H1 (cell line): Measurements from ENCODE around the gene KLHL1. TPM values are rescaled to one million over a fixed set of nuclear protein-coding genes. Genes with fewer than 3 reads are reported as not detected.

Experiments
- CTCF ChIA-PET: fragments of 300-600 bp; sonication (Branson Sonifier 250); formaldehyde crosslinking; loops from one replicate; lab custom pipeline; 2021; ENCODE audit not compliant: partially characterized antibody; lab: Charles Lee
- POLR2A ChIA-PET: fragments of 300-600 bp; sonication (Branson Sonifier 250); formaldehyde crosslinking; loops from one replicate; lab custom pipeline; 2021; ENCODE audit warnings: inconsistent platforms; ENCODE audit not compliant: partially characterized antibody; lab: Charles Lee
- DNase-seq, 2 experiments: peaks; one replicate each; pipeline versions ENCODE4 v3.0.0 to v3.0.0-alpha.2; 2010 to 2022; ENCODE audit warnings: low spot score in 2 of 2, low read depth in 1 of 2, mixed read lengths in 1 of 2
- FAIRE-seq: peaks from 2 replicates; lab custom pipeline; 2011; peaks lifted over from hg19 to GRCh38; lab: Jason Lieb, UNC
- H2AFZ ChIP-seq: 2 replicates; pipeline ENCODE4 v1.8.1; 2012; ENCODE audit warnings: low read length, inconsistent platforms
- H2AK5ac ChIP-seq: 2 replicates; pipeline ENCODE4 v1.6.1; 2013; ENCODE audit warnings: low read depth, low read length
- H2BK120ac ChIP-seq: replicated peaks from 2 replicates; pipeline ENCODE3; 2013; ENCODE audit warnings: low read depth, low read length, inconsistent platforms
- H2BK12ac ChIP-seq: 2 replicates; pipeline ENCODE4 v1.6.1; 2013; ENCODE audit warnings: low read depth, low read length
- H2BK15ac ChIP-seq: 2 replicates; pipeline ENCODE4 v1.6.1; 2013; ENCODE audit warnings: low read length
- H2BK20ac ChIP-seq: 2 replicates; pipeline ENCODE4 v1.6.1; 2013; ENCODE audit warnings: low read length
- H2BK5ac ChIP-seq: 2 replicates; pipeline ENCODE4 v1.6.1; 2013; ENCODE audit warnings: low read depth, low read length
- H3K14ac ChIP-seq: 2 replicates; pipeline ENCODE4 v1.6.1; 2013; ENCODE audit warnings: inconsistent platforms; ENCODE audit not compliant: insufficient read length
- H3K18ac ChIP-seq: 2 replicates; pipeline ENCODE4 v1.6.1; 2013; ENCODE audit warnings: low read length; ENCODE audit errors: extremely low read depth
- H3K23ac ChIP-seq: 2 replicates; pipeline ENCODE4 v1.6.1; 2013; ENCODE audit warnings: inconsistent platforms; ENCODE audit not compliant: insufficient read length
- H3K23me2 ChIP-seq: 2 replicates; pipeline ENCODE4 v1.6.1; 2013; ENCODE audit warnings: low read depth, low read length
- H3K27ac ChIP-seq: 2 replicates; pipeline ENCODE4 v1.6.1; 2011; ENCODE audit warnings: low read depth, low read length, inconsistent platforms
- H3K27me3 ChIP-seq, 4 experiments: replicated peaks in 1 of 4; 1 replicate in 1 of 4; 2 replicates in 3 of 4; pipeline versions ENCODE4 v1.6.1 to v1.8.1; 2011 to 2013; ENCODE audit warnings: low read length in 3 of 4, mild to moderate bottlenecking in 3 of 4, inconsistent platforms in 2 of 4, mixed read lengths in 2 of 4, moderate library complexity in 1 of 4; ENCODE audit not compliant: control insufficient read depth in 3 of 4, insufficient read depth in 3 of 4; ENCODE audit errors: extremely low read depth in 1 of 4
- H3K36me3 ChIP-seq, 4 experiments: 2 replicates each; pipeline versions ENCODE4 v1.6.1 to v1.8.1; 2011 to 2013; ENCODE audit warnings: mild to moderate bottlenecking in 4 of 4, low read length in 3 of 4, moderate library complexity in 2 of 4, control low read depth in 1 of 4, inconsistent platforms in 1 of 4; ENCODE audit not compliant: insufficient read depth in 4 of 4, control insufficient read depth in 2 of 4
- H3K4ac ChIP-seq: replicated peaks from 2 replicates; pipeline ENCODE3; 2013; ENCODE audit warnings: low read length, low read depth, mixed read lengths, inconsistent platforms; ENCODE audit not compliant: insufficient read length
- H3K4me1 ChIP-seq, 4 experiments: replicated peaks in 1 of 4; 1 replicate in 1 of 4; 2 replicates in 3 of 4; pipeline versions ENCODE4 v1.6.1 to v1.8.1; 2011 to 2013; ENCODE audit warnings: low read length in 3 of 4, inconsistent platforms in 2 of 4, mixed read lengths in 1 of 4; ENCODE audit not compliant: insufficient read depth in 4 of 4, control insufficient read depth in 3 of 4
- H3K4me2 ChIP-seq, 2 experiments: 2 replicates each; pipeline versions ENCODE4 v1.6.1 to v1.8.1; 2011 to 2013; ENCODE audit warnings: low read depth in 2 of 2, low read length in 2 of 2, control low read depth in 1 of 2, inconsistent platforms in 1 of 2, mild to moderate bottlenecking in 1 of 2; ENCODE audit not compliant: insufficient read depth in 1 of 2
- H3K4me3 ChIP-seq, 4 experiments: fragments of 200-600, 300-600 bp in 1 of 4; sonication (generic), shearing (Covaris generic), sonication (Bioruptor Twin) in 1 of 4; 2 replicates each; pipeline versions ENCODE4 v1.5.1 to v1.8.1; 2011 to 2016; ENCODE audit warnings: low read length in 4 of 4, low read depth in 3 of 4, control low read depth in 2 of 4, inconsistent platforms in 2 of 4, mild to moderate bottlenecking in 2 of 4, mixed read lengths in 1 of 4, moderate library complexity in 1 of 4; ENCODE audit not compliant: insufficient read depth in 2 of 4; ENCODE audit errors: extremely low read depth in 1 of 4
- H3K56ac ChIP-seq: replicated peaks from 2 replicates; pipeline ENCODE3; 2013; ENCODE audit warnings: low read depth, mild to moderate bottlenecking, mixed read lengths, low read length, inconsistent platforms; ENCODE audit not compliant: insufficient read length
- H3K79me1 ChIP-seq: 2 replicates; pipeline ENCODE4 v1.6.1; 2013; ENCODE audit warnings: low read depth, low read length, control low read depth
- H3K79me2 ChIP-seq, 2 experiments: 2 replicates each; pipeline versions ENCODE4 v1.6.1 to v1.8.1; 2012 to 2013; ENCODE audit warnings: low read length in 2 of 2, mild to moderate bottlenecking in 2 of 2, inconsistent platforms in 1 of 2; ENCODE audit not compliant: insufficient read depth in 2 of 2, control insufficient read depth in 1 of 2
- H3K9ac ChIP-seq, 4 experiments: replicated peaks in 1 of 4; 1 replicate in 1 of 4; 2 replicates in 3 of 4; pipeline versions ENCODE4 v1.6.1 to v1.8.1; 2011 to 2013; ENCODE audit warnings: low read depth in 3 of 4, low read length in 3 of 4, control low read depth in 2 of 4, mild to moderate bottlenecking in 2 of 4, moderate library complexity in 2 of 4, inconsistent platforms in 1 of 4; ENCODE audit errors: extremely low read depth in 1 of 4
- H3K9me3 ChIP-seq, 2 experiments: 2 replicates each; pipeline versions ENCODE4 v1.6.1 to v1.8.1; 2012 to 2013; ENCODE audit warnings: mild to moderate bottlenecking in 2 of 2, moderate library complexity in 2 of 2, control low read depth in 1 of 2, inconsistent platforms in 1 of 2, low read depth in 1 of 2, low read length in 1 of 2, mixed read lengths in 1 of 2; ENCODE audit not compliant: insufficient read depth in 2 of 2
- H4K20me1 ChIP-seq, 2 experiments: replicated peaks in 1 of 2; 2 replicates each; pipeline versions ENCODE3 to v1.8.1; 2011 to 2013; ENCODE audit warnings: inconsistent platforms in 2 of 2, low read length in 2 of 2, mild to moderate bottlenecking in 1 of 2; ENCODE audit not compliant: insufficient read depth in 2 of 2, control insufficient read depth in 1 of 2
- H4K5ac ChIP-seq: 2 replicates; pipeline ENCODE4 v1.6.1; 2013; ENCODE audit warnings: low read length, low read depth, mixed read lengths, inconsistent platforms; ENCODE audit not compliant: insufficient read length
- H4K8ac ChIP-seq: 2 replicates; pipeline ENCODE4 v1.8.0; 2013; ENCODE audit warnings: mild to moderate bottlenecking, moderate library complexity, low read length, inconsistent platforms; ENCODE audit not compliant: insufficient read depth; ENCODE audit errors: extremely low read depth
- H4K91ac ChIP-seq: replicated peaks from 2 replicates; pipeline ENCODE3; 2013; ENCODE audit warnings: low read length, mixed read lengths, inconsistent platforms; ENCODE audit not compliant: insufficient read length
- ATF3 ChIP-seq: IDR thresholded peaks from 2 replicates; pipeline ENCODE4 v1.6.1; 2011; ENCODE audit warnings: low read depth, mild to moderate bottlenecking, low read length; ENCODE audit not compliant: insufficient read depth
- EP300 ChIP-seq, 2 experiments: IDR thresholded peaks; 1 replicate in 1 of 2; 2 replicates in 1 of 2; pipeline ENCODE4 v1.6.1; 2011 to 2012; ENCODE audit warnings: low read depth in 2 of 2, low read length in 2 of 2, mild to moderate bottlenecking in 2 of 2, borderline replicate concordance in 1 of 2, inconsistent platforms in 1 of 2, moderate library complexity in 1 of 2
- EZH2 ChIP-seq: fragments of 200-600 bp; sonication (generic); IDR thresholded peaks from 2 replicates; pipeline ENCODE4 v1.7.1; 2012; ENCODE audit warnings: low read depth, mild to moderate bottlenecking, moderate library complexity, low read length, inconsistent platforms; ENCODE audit not compliant: severe bottlenecking
- GTF2F1 ChIP-seq: IDR thresholded peaks from 2 replicates; pipeline ENCODE4 v1.6.1; 2012; ENCODE audit warnings: low read depth, low read length, improper control_type of control experiment, borderline replicate concordance
- KDM1A ChIP-seq: fragments of 200-600, 300-600 bp; sonication (generic); IDR thresholded peaks from 2 replicates; pipeline ENCODE4 v1.7.1; 2016; ENCODE audit warnings: mild to moderate bottlenecking, low read length, borderline replicate concordance
- KDM4A ChIP-seq: IDR thresholded peaks from one replicate; pipeline ENCODE4 v1.7.1; 2012; ENCODE audit warnings: low read depth, mild to moderate bottlenecking, moderate library complexity, low read length, inconsistent platforms; ENCODE audit not compliant: severe bottlenecking
- KDM5A ChIP-seq: fragments of 200-600 bp; IDR thresholded peaks from 2 replicates; pipeline ENCODE4 v1.7.1; 2012; ENCODE audit warnings: mild to moderate bottlenecking, low read length, inconsistent platforms, mixed read lengths
- MAFK ChIP-seq: IDR thresholded peaks from 2 replicates; pipeline ENCODE4 v1.6.1; 2012; ENCODE audit warnings: low read depth, mild to moderate bottlenecking, improper control_type of control experiment, low read length
- NRF1 ChIP-seq: IDR thresholded peaks from 2 replicates; pipeline ENCODE4 v1.6.1; 2011; ENCODE audit warnings: mild to moderate bottlenecking, low read depth, low read length, improper control_type of control experiment
- POU5F1 ChIP-seq: IDR thresholded peaks from 2 replicates; pipeline ENCODE4 v1.6.1; 2011; ENCODE audit warnings: low read depth, mild to moderate bottlenecking, low read length, moderate library complexity
- WGBS, 2 experiments: shearing (Covaris generic) in 1 of 2; methylation state at CpG; one replicate each; pipeline versions ENCODE4 v1.1.6 to v1.1.7; 2013 to 2015; ENCODE audit warnings: low lambda C conversion rate in 2 of 2, mixed read lengths in 2 of 2, inconsistent platforms in 1 of 2, low coverage in 1 of 2, missing lambda C conversion rate in 1 of 2; ENCODE audit not compliant: insufficient replicate concordance in 2 of 2, insufficient coverage in 1 of 2, insufficient read length in 1 of 2; ENCODE audit errors: extremely low coverage in 1 of 2, missing lambda C conversion rate in 1 of 2; 5-methylcytosine and 5-hydroxymethylcytosine counted together
- polyA plus RNA-seq, 7 experiments: library from polyadenylated mRNA; depleted of rRNA in 3 of 7; stranded (reverse) in 5 of 7; unstranded in 2 of 7; fragments of >200 nt in 5 of 7; fragments of 200-250 nt in 2 of 7; gene quantifications; 1 replicate in 5 of 7; 2 replicates in 1 of 7; 4 replicates in 1 of 7; pipeline versions ENCODE4 v1.2.1 to v1.2.3, GENCODE V29; 2011 to 2013; ENCODE audit warnings: missing spikeins in 2 of 7, mixed read lengths in 2 of 7
- total RNA-seq: library from RNA; stranded (reverse); fragmentation: NEBNext Ultra II Directional; extraction: Animal tissue kit (Norgen Biotek cat#: 25700); gene quantifications from 2 replicates; pipeline ENCODE4 v1.2.1, GENCODE V29; 2021
- TF ChIP-seq, protein P1 (sequence below): IDR thresholded peaks from 2 replicates; pipeline ENCODE4 v1.6.1; 2012; ENCODE audit warnings: low read length, inconsistent platforms

The KLHL1 gene
- total and polyA plus RNA-seq, 2 of the 8 experiments (the other 6 are each of a cell fraction or from before 2014, with no cell fraction given) = not detected

DNA sequence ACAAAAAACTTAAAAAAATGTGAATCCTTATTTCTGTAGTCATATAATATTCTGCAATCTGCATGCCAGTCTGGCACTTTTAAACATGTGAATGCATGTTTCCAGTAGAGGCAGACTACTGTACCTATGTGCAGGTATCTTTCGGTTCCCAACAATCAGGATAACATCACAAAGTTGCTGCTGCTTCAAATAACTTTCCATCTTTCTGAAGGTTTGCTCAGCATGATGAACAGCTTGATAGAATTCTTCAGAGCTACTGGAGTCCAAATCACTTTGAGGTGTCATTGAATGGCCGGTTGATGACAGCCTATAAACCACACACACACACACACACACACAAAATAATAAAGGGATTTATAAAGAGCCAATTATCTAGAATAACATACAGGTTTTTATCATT, 132.8 kb downstream of the KLHL1 start:
- Histone ChIP-seq H3K23ac (no peak overlapping the region), H3K27ac (no peak overlapping the region), H4K20me1 (no peaks in the 10 kb centered on the region), H3K18ac (no peak overlapping the region), H3K4me1 (no peaks in the 10 kb centered on the region), H3K79me2 (no peaks in the 10 kb centered on the region), H2AFZ (no peak overlapping the region), H3K27me3 (no peaks in the 10 kb centered on the region), H3K9ac (no peak overlapping the region), H2BK20ac (no peak overlapping the region), H3K79me1 (no peaks in the 10 kb centered on the region), H3K9me3 (no peaks in the 10 kb centered on the region), H3K4me2 (no peak overlapping the region), H3K56ac (no peak overlapping the region), H2BK15ac (no peak overlapping the region), H2AK5ac (no peak overlapping the region), H2BK5ac (no peak overlapping the region), H3K14ac (no peak overlapping the region), H4K8ac (no peak overlapping the region), H4K5ac (no peak overlapping the region), H3K36me3 (no peaks in the 10 kb centered on the region), H3K4ac (no peak overlapping the region), H4K91ac (no peak overlapping the region), H2BK12ac (no peak overlapping the region), H3K23me2 (no peaks in the 10 kb centered on the region), H2BK120ac (no peak overlapping the region), H3K4me3 (no peak overlapping the region)
- WGBS, 2 experiments = 95% methylated on average over 2 of the region's 2 CpGs; no CpG with 5 or more reads in 1 of the 2 experiments
- CTCF ChIA-PET = no interaction called here
- DNase-seq (no peak), FAIRE-seq (no peak)
- POLR2A ChIA-PET = no interaction called here
- TF ChIP-seq NRF1 = no peak
- TF ChIP-seq POU5F1 = no peak
- TF ChIP-seq EP300 (IDR thresholded peaks at IDR 0.05; ENCODE audit: borderline replicate concordance in 1 of 2, low read depth in 2 of 2, low read length in 2 of 2) = no peak
- TF ChIP-seq GTF2F1 = no peak
- no peak for TF ChIP-seq KDM1A
- TF ChIP-seq, protein P1, sequence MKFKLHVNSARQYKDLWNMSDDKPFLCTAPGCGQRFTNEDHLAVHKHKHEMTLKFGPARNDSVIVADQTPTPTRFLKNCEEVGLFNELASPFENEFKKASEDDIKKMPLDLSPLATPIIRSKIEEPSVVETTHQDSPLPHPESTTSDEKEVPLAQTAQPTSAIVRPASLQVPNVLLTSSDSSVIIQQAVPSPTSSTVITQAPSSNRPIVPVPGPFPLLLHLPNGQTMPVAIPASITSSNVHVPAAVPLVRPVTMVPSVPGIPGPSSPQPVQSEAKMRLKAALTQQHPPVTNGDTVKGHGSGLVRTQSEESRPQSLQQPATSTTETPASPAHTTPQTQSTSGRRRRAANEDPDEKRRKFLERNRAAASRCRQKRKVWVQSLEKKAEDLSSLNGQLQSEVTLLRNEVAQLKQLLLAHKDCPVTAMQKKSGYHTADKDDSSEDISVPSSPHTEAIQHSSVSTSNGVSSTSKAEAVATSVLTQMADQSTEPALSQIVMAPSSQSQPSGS = no peak
- no peak for TF ChIP-seq KDM5A
- no peak for TF ChIP-seq MAFK
- no peak for TF ChIP-seq KDM4A
- no peak for TF ChIP-seq ATF3
- no peak for TF ChIP-seq EZH2
